ENCODE results near the gene MOGAT3.

MOGAT3 gene

DNA sequence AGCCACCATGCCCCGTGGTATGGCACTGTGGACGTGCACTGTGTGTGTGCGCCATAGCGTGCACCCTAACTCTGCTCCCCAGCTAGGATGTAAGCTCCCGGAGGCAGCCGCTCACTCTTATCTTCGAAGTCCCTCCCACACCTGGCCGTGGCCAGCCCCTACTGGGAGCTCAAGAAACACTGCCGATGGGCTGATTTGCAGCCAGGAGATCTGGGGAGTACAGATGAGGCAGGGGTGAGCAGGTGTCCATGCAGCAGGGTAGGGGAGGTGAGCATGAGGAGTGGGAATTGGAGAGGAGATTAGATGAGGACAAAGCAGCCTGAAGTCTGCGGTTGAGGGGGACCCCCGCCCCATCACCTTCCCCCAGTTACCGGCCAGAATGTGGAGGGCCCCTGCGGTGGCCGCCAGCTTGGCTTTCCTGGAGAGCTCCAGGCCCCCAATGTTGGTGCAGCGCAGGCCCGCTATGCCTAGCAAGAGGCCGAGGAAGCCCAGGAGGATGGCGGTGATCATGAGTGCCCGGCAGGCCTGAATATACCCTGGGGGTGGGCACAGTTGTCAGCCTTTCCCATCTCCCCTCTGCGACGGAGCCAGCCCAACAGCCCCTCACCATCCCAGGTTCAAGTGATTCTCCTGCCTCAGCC is 33.2 kb upstream of the MOGAT3 start:
- no peak for DNase-seq

DNA sequence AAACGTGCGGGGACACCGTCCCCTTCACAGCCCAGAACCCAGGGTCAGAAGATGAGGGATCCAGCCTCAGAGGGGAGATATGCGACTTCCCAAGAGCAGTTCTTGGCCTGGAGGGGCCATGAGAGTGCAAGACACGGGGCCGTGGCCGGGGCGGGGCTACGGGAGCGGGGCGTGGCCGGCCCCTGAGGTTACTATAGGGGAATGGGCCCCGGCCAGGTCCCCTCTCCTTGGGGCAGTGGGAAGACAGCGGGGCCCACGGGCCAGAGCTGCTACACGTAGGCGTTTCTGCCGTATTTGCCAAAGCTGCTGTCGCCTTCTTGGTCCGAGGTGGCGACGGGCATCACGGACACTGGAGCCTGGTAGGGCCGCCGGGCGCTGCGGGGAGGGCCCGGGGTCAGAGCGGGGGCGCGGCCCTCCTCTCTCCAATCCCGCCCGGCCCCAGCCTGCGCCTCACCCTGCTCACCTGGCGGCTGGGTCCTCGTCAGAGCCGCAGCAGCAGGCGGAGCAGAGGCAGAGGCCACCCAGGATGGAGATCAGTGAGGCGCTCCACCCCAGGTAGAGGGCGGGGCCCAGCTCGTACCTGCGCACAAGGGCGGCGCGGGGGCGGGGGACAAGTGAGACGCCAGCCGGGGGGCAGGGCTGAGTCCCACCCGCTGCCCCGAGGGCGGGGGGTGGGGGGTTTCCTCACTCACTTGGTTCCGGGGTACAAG is 31.5 kb upstream of the MOGAT3 start:
- no peak for DNase-seq

DNA sequence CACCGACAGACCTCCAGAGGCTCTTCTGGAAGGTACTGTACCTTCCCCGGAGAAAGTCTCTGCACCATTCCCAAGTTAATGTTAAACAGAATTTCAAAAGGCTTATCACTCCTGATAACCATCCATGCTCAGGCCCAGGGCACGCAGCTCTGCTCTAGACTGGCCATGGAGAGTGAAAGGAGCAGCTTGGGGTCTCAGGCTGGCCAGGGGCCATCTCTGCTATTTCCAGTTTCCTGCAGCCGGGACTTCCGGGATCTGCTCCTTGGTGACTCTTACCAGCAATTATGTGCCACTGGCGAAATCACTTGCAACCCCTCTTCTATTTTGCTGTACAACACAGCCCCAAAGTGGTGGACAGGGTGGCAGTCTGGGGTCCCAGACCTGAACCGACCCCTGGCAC is 30.8 kb upstream of the MOGAT3 start:
- DNase-seq: no peak

GRCh38 chr7:101226721-101227120 is 25.9 kb upstream of the MOGAT3 start:
- DNase-seq: no peak

- DNase-seq: no peak
Observed at GRCh38 chr7:101225650-101226049, 24.8 kb upstream of the MOGAT3 start.

DNA sequence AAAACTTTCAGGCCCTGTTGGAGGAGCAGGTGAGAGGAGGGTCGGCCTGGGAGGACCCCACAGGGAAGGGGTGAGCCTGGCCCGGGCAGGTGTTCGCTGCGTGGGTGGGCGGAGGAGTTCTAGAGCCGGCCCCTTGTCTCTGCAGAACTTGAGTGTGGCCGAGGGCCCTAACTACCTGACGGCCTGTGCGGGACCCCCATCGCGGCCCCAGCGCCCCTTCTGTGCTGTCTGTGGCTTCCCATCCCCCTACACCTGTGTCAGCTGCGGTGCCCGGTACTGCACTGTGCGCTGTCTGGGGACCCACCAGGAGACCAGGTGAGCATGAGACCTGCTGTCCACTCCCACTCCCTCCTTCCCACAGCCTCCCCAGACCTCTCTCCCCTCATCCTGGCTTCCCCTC is 22.7 kb upstream of the MOGAT3 start:
- DNase-seq: no peak

DNA sequence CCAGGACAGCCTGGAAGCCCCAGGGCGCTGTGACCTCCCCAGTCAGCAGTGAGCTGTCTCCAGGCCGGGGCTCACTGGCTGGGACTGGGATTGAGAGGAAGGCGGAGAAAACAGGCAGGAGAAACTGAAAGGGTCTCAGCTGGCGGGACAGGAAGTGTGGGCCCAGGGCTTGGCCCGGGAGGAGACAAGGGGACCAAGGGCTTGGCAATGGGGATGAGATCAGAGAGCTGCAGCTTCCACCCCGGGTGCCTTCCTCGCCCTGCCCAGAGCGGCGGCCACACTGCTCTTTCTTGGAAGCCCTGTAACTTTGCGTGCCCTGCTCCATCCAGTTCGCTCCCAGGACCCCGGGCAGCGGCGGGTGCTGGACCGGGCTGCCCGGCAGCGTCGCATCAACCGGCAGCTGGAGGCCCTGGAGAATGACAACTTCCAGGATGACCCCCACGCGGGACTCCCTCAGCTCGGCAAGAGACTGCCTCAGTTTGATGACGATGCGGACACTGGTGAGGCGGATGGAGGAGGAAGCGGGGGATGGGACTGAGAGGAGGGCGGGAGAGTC is 21.5 kb upstream of the MOGAT3 start:
- no peak for DNase-seq

- no peak for DNase-seq
Observed at GRCh38 chr7:101220295-101220694, 19.5 kb upstream of the MOGAT3 start.

- DNase-seq: no peak
Observed at GRCh38 chr7:101218236-101219125, 17.6 kb upstream of the MOGAT3 start.

- peak; percentile 91 to 97 (median 93) for DNase-seq
Observed at GRCh38 chr7:101217388-101218235, 16.8 kb upstream of the MOGAT3 start, which contains the start of the genes PLOD3 and ZNHIT1. Gene PLOD3, minus strand, starts transcription at chr7:101217581. Its CDS starts 307 bp downstream, at chr7:101217274. Gene ZNHIT1, plus strand, starts transcription at chr7:101218165. Its CDS starts 31 bp downstream, at chr7:101218196.

DNA sequence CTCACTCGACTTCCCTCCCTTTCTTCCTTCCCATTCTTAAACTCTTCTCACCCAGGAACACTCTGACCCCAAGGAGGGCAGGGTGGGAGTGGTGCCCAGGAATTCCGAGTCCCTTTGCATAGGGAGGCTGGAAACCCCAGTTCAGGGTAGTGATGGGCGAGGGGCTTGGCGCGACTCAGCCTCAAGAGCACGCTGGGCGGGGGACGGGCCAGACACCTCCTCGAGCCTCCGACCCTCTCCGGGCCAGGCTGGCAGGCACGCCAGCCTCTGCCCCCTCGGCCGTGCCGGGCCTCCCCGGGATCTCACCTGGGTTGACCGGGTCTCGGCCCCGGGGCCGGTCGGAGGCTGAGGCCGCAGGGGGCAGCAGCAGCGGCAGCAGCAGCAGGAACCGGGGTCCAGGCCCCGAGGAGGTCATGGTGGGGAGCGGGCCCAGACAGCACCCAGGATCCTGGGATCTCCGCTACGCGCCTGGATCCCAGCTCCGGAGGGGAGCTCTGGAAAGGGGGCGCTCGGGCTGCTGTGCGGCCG is 16.1 kb upstream of the MOGAT3 start:
- DNase-seq: no peak

- DNase-seq: no peak
Observed at GRCh38 chr7:101216001-101216859, 15.4 kb upstream of the MOGAT3 start.

- DNase-seq: no peak
Observed at GRCh38 chr7:101212014-101212413, 11.2 kb upstream of the MOGAT3 start.

- no peak for DNase-seq
Observed at GRCh38 chr7:101211501-101211900, 10.7 kb upstream of the MOGAT3 start.

DNA sequence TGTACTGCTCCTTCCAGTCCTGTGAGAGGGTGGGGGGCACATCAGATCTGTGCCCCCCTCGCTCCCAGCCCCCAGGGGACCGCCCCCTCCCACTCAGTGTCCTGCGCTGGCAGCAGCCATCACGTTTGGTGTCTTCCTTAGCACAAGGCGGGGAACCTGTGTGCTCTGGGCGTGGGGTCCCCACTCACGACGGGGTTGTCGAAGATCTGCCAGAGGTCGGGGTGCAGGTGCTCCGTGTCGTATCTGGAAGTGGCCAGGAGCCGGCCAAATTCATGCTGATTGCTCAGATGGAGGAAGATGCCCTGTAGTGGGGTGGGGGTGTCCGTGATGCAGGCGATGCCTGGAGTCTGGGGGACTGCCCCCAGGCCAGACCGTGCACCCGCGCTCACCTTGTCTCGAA is 9.3 kb upstream of the MOGAT3 start:
- DNase-seq: no peak

DNA sequence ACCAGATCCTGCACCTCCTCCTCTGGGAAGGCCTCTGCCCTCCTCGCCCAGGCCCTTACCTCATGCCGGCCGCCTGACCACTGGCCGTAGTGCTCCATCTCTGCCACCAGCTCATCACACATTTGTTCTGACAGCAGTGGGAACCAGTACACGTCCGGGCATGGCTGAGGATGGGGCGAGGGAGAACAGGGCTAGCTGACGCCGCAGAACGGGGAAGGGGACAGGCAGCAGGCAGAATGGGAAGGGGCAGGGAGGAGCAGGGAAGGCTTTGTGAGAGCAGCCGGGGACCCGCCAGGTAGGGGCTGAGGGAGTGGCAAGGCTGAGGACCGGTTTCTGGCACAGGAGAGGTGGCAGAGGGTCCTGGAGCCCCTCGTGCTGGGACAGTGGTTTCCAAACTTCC is 8.0 kb upstream of the MOGAT3 start:
- DNase-seq: no peak

DNA sequence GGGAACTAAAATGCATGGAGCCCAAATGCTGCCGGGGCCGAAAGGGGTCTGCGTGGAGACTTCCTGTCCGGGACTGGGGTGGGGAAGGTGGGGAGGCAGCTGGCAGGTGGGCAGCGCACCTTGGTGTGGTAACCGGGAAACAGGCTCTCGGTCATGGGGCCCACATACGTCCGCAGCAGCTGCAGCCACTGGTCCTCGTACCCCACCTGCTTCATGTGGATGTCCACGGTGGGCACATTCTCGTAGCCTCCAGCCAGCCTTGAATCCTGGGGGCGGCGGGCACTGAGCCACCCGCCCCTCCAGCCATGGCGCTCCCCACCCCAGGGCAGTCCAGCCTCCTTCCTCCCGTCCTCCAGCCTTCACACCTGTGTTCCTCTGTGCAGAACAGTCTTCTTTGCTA is 6.6 kb upstream of the MOGAT3 start:
- DNase-seq: no peak

- DNase-seq: no peak
Observed at GRCh38 chr7:101206665-101207042, 5.8 kb upstream of the MOGAT3 start.

- no peak for DNase-seq
Observed at GRCh38 chr7:101205901-101206664, 5.2 kb upstream of the MOGAT3 start.

Measured in T-helper 1 cell (primary cell).